HepG2 (cell line): ENCODE results near the gene FGFR2. TPM values are rescaled to one million over a fixed set of nuclear protein-coding genes. Genes with fewer than 3 reads are reported as not detected.

ENCODE experiments used
- HES4 ChIP-seq: sonication (generic); formaldehyde crosslinking; IDR thresholded peaks from 2 replicates; pipeline ENCODE4 v1.9.0; 2021; ENCODE audit warnings: mild to moderate bottlenecking, missing genetic modification reagents, borderline replicate concordance
- IKZF4 ChIP-seq: sonication (generic); formaldehyde crosslinking; IDR thresholded peaks from 2 replicates; pipeline ENCODE4 v1.5.1; 2020; ENCODE audit warnings: borderline replicate concordance, mild to moderate bottlenecking, low read depth, missing genetic modification reagents; ENCODE audit errors: not compliant biosample characterization
- KDM1A ChIP-seq: IDR thresholded peaks from 2 replicates; pipeline ENCODE4 v1.6.1; 2016; ENCODE audit warnings: missing compliant biosample characterization
- MIER3 ChIP-seq: IDR thresholded peaks from 2 replicates; pipeline ENCODE4 v1.6.1; 2016; ENCODE audit warnings: missing compliant biosample characterization, borderline replicate concordance
- MTA3 ChIP-seq: sonication (generic); formaldehyde crosslinking; IDR thresholded peaks from 2 replicates; pipeline ENCODE4 v1.4.0; 2020; ENCODE audit warnings: missing genetic modification reagents
- NFRKB ChIP-seq: fragments of 450-650 bp; IDR thresholded peaks from 2 replicates; pipeline ENCODE4 v1.6.1; 2017
- PHF21A ChIP-seq: sonication (generic); formaldehyde crosslinking; IDR thresholded peaks from 2 replicates; pipeline ENCODE4 v1.5.0; 2020; ENCODE audit warnings: mild to moderate bottlenecking, missing genetic modification reagents
- RFX5 ChIP-seq: IDR thresholded peaks from 2 replicates; pipeline ENCODE4 v1.6.1; 2011; ENCODE audit warnings: low read depth, low read length, improper control_type of control experiment
- RNF2 ChIP-seq: fragments of 450-650 bp; conservative IDR thresholded peaks from 2 replicates; pipeline ENCODE4 v1.6.1; 2016; ENCODE audit warnings: low read depth
- ZFP36 ChIP-seq: fragments of 150-350 bp; IDR thresholded peaks from 2 replicates; pipeline ENCODE4 v1.6.1; 2018; ENCODE audit warnings: borderline replicate concordance, low read length, low read depth; ENCODE audit not compliant: partially characterized antibody
- ZNF34 ChIP-seq: sonication (generic); formaldehyde crosslinking; IDR thresholded peaks from 2 replicates; pipeline ENCODE4 v1.4.0; 2020; ENCODE audit warnings: mild to moderate bottlenecking, missing genetic modification reagents, borderline replicate concordance
- ZNF556 ChIP-seq: sonication (generic); formaldehyde crosslinking; IDR thresholded peaks from 2 replicates; pipeline ENCODE4 v1.4.0; 2020; ENCODE audit warnings: mild to moderate bottlenecking, missing genetic modification reagents, borderline replicate concordance
- ZNF724P ChIP-seq: sonication (generic); formaldehyde crosslinking; IDR thresholded peaks from 2 replicates; pipeline ENCODE4 v1.8.0; 2022; ENCODE audit warnings: missing genetic modification reagents, borderline replicate concordance
- ZNF747 ChIP-seq: sonication (generic); formaldehyde crosslinking; IDR thresholded peaks from 2 replicates; pipeline ENCODE4 v1.8.1; 2023; ENCODE audit warnings: missing genetic modification reagents, mild to moderate bottlenecking, borderline replicate concordance
- polyA plus RNA-seq, 8 experiments: library from polyadenylated mRNA; depleted of rRNA in 3 of 8; stranded (reverse) in 7 of 8; unstranded in 1 of 8; fragments of >200 nt; fragmentation: Illumina TruSeq in 4 of 8; extraction: Trizol in 4 of 8; gene quantifications; 2 replicates each; pipeline versions ENCODE4 v1.2.1 to v1.2.3, GENCODE V29; 2011 to 2016; ENCODE audit warnings: low read depth in 4 of 8, missing spikeins in 1 of 8, mixed read lengths in 1 of 8; ENCODE audit not compliant: insufficient read depth in 1 of 8
- total RNA-seq, 5 experiments: library from RNA; depleted of rRNA; stranded (reverse); fragments of >200 nt; fragmentation: Illumina TruSeq; extraction: Trizol; gene quantifications; 2 replicates each; pipeline ENCODE4 v1.2.3, GENCODE V29; 2016; ENCODE audit warnings: low read depth in 1 of 5
- TF ChIP-seq, protein P1 (sequence below): conservative IDR thresholded peaks from 2 replicates; pipeline ENCODE4 v1.6.1; 2018; ENCODE audit warnings: missing genetic modification reagents
- TF ChIP-seq, protein P2 (sequence below): IDR thresholded peaks from 2 replicates; pipeline ENCODE4 v1.6.1; 2016; ENCODE audit warnings: missing biosample characterization, missing genetic modification reagents, low read depth
- TF ChIP-seq, protein P3 (sequence below): IDR thresholded peaks from 2 replicates; pipeline ENCODE4 v1.6.1; 2018; ENCODE audit warnings: missing genetic modification reagents, mild to moderate bottlenecking, missing compliant biosample characterization
- TF ChIP-seq, protein P4 (sequence below): IDR thresholded peaks from 2 replicates; pipeline ENCODE4 v1.6.1; 2016; ENCODE audit warnings: low read depth
- TF ChIP-seq, protein P5 (sequence below): sonication (generic); formaldehyde crosslinking; IDR thresholded peaks from 2 replicates; pipeline ENCODE4 v1.5.0; 2020; ENCODE audit warnings: missing genetic modification reagents
- TF ChIP-seq, protein P6 (sequence below): sonication (generic); formaldehyde crosslinking; IDR thresholded peaks from 2 replicates; pipeline ENCODE4 v1.4.0; 2020; ENCODE audit warnings: low read depth, mild to moderate bottlenecking, missing genetic modification reagents

Gene FGFR2
- total and polyA plus RNA-seq, 2 of the 13 experiments (the other 11 are each of a cell fraction or from before 2014, with no cell fraction given), result 1.6 to 2.6 TPM

DNA sequence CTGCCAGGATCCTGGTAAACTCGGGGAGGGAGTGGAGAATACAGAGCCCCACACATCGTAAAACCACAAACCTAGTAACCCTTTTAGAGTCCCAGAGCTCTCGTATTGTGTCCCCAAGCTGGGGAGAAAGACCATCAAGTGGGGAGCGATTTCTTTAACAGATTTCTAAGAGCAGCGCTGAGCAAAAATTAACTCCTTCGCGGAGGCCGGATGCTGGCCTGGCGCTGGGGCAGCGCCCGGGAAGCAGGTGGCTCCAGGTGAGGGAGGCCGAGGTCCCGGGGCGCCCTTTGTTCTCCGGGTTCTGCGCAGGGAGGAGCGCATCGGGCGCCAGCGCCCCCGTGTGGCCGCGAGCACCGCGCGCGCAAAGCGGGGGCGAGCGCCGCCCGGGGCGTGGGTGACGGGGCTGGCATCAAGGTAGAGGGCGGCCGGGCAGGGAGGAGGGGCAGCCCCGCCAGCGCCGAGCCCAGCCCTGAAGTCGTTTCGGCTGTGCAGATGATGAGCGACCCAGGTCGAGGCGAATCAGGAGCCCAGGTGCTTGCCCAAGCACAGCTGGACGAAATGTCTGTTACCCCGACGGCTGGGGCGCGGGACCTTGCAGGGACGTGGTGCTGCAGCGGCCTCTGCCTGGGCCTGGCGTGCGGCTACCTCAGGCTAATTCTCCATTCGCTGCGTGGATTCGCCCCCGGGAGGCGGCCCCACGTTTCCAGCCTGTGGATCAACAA, 10.4 kb upstream of the FGFR2 start (continued):
- TF ChIP-seq, protein P1, sequence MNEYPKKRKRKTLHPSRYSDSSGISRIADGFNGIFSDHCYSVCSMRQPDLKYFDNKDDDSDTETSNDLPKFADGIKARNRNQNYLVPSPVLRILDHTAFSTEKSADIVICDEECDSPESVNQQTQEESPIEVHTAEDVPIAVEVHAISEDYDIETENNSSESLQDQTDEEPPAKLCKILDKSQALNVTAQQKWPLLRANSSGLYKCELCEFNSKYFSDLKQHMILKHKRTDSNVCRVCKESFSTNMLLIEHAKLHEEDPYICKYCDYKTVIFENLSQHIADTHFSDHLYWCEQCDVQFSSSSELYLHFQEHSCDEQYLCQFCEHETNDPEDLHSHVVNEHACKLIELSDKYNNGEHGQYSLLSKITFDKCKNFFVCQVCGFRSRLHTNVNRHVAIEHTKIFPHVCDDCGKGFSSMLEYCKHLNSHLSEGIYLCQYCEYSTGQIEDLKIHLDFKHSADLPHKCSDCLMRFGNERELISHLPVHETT (CRISPR knock-in tag), result no peak
- TF ChIP-seq ZNF747 (CRISPR knock-in tag) (no peak), ZNF724P (CRISPR knock-in tag) (no peak), ZFP36 (no peak), MTA3 (CRISPR knock-in tag) (no peak), NFRKB (no peak), PHF21A (no peak), HES4 (CRISPR knock-in tag) (no peak), ZNF34 (CRISPR knock-in tag) (no peak), RFX5 (no peak), IKZF4 (CRISPR knock-in tag) (no peak), ZNF556 (CRISPR knock-in tag) (no peak), RNF2 (0 out of 2 replicates have a peak, but pooled peaks have one; percentile 30), KDM1A (CRISPR knock-in tag) (no peak), MIER3 (CRISPR knock-in tag) (no peak)
- TF ChIP-seq, protein P2, sequence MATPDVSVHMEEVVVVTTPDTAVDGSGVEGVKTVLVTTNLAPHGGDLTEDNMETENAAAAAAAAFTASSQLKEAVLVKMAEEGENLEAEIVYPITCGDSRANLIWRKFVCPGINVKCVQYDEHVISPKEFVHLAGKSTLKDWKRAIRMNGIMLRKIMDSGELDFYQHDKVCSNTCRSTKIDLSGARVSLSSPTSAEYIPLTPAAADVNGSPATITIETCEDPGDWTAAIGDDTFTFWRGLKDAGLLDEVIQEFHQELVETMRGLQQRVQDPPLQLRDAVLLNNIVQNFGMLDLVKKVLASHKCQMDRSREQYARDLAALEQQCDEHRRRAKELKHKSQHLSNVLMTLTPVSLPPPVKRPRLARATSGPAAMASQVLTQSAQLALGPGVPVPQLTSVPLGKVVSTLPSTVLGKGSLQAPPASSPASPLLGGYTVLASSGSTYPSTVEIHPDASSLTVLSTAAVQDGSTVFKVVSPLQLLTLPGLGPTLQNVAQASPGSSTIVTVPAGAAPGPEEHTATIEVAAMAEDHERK (CRISPR knock-in tag), result no peak
- TF ChIP-seq, protein P3, sequence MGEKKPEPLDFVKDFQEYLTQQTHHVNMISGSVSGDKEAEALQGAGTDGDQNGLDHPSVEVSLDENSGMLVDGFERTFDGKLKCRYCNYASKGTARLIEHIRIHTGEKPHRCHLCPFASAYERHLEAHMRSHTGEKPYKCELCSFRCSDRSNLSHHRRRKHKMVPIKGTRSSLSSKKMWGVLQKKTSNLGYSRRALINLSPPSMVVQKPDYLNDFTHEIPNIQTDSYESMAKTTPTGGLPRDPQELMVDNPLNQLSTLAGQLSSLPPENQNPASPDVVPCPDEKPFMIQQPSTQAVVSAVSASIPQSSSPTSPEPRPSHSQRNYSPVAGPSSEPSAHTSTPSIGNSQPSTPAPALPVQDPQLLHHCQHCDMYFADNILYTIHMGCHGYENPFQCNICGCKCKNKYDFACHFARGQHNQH (CRISPR knock-in tag), result no peak
- TF ChIP-seq, protein P4, sequence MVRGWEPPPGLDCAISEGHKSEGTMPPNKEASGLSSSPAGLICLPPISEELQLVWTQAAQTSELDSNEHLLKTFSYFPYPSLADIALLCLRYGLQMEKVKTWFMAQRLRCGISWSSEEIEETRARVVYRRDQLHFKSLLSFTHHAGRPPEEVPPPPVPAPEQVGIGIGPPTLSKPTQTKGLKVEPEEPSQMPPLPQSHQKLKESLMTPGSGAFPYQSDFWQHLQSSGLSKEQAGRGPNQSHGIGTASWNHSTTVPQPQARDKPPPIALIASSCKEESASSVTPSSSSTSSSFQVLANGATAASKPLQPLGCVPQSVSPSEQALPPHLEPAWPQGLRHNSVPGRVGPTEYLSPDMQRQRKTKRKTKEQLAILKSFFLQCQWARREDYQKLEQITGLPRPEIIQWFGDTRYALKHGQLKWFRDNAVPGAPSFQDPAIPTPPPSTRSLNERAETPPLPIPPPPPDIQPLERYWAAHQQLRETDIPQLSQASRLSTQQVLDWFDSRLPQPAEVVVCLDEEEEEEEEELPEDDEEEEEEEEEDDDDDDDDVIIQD (CRISPR knock-in tag), result no peak
- TF ChIP-seq, protein P5, sequence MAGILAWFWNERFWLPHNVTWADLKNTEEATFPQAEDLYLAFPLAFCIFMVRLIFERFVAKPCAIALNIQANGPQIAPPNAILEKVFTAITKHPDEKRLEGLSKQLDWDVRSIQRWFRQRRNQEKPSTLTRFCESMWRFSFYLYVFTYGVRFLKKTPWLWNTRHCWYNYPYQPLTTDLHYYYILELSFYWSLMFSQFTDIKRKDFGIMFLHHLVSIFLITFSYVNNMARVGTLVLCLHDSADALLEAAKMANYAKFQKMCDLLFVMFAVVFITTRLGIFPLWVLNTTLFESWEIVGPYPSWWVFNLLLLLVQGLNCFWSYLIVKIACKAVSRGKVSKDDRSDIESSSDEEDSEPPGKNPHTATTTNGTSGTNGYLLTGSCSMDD, result no peak
- TF ChIP-seq, protein P6, sequence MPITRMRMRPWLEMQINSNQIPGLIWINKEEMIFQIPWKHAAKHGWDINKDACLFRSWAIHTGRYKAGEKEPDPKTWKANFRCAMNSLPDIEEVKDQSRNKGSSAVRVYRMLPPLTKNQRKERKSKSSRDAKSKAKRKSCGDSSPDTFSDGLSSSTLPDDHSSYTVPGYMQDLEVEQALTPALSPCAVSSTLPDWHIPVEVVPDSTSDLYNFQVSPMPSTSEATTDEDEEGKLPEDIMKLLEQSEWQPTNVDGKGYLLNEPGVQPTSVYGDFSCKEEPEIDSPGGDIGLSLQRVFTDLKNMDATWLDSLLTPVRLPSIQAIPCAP (CRISPR knock-in tag), result no peak
